ENCODE data around the gene NIFK. TPM values are rescaled to one million over a fixed set of nuclear protein-coding genes. Genes with fewer than 3 reads are reported as not detected.

Gene NIFK
- total RNA-seq, 1 experiment from 2014 or later: 75.9 TPM

DNA sequence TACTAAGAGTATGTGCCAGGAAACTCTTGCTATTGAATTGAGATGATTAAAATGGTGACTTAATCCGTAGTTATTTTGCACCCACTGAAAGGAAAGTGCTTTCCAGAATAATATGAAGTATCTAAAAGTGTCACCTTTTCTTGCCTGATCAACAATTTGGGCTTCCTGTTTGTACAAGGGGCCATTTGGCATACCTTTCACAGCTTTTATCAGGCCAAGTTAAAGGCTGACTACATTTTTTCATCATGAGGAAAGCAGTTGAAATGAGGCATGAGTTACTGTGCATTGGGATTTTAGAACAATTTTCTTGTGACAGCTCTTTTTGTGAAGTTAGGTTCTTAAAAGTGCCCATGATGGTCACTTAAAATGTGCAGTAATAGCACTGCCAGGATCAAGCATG, 29.9 kb upstream of the NIFK start:
- no TSS peak for BruUV-seq (replicated peaks)
- CTCF ChIA-PET: no interaction called here
- H3K36me3 ChIP-seq (ENCODE audit: low read depth): peaks cover 42% of the 10 kb centered on the region

DNA sequence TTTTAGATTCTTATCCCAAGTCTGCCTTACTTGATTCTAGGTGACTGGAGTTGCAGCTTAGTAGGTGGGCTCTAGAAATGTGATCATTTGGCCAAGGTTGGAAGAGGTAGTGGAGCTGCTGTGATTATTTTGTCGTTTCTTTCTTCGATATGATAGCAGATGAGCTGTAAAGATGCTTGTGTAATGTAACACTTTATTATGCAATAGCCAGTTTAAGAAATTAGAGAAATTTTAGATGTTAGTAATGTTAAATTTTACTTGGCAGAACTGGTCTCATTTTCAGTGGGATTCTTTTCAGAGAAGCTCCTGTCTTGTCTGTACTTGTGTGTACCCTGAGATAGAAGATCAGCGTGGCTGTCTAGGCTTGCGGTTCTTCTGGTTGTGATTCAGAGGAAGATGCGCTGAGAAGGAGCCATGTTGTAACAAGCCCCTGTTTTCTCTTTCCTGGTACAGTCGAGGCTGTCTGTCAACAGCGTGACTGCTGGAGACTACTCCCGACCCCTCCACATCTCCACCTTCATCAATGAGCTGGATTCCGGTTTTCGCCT, 28.1 kb upstream of the NIFK start:
- ChIA-PET CTCF (no interaction called here), POLR2A (ENCODE audit: unreplicated experiment) (interaction anchor here (0.7 kb wide), 1 partner anchor 193 kb away, joined by 4 read pairs; no protein-coding TSS in a partner anchor)
- Histone ChIP-seq H3K9me3 (ENCODE audit: insufficient read depth, low read depth) (no peaks in the 10 kb centered on the region), H3K4me1 (replicated peaks; ENCODE audit: insufficient read depth) (no peaks in the 10 kb centered on the region), H2AFZ (no peak overlapping the region), H3F3A (ENCODE audit: insufficient read depth, low read depth) (0 out of 2 replicates have a peak, but pooled peaks cover 4% of the 10 kb centered on the region), H3K79me2 (ENCODE audit: low read depth) (no peaks in the 10 kb centered on the region), H3K36me3 (ENCODE audit: low read depth) (peaks cover 42% of the 10 kb centered on the region), H3K4me3 (no peak overlapping the region), H3K9me2 (ENCODE audit: insufficient read depth) (no peaks in the 10 kb centered on the region), H3K4me2 (no peak overlapping the region), H4K20me1 (ENCODE audit: insufficient read depth) (no peaks in the 10 kb centered on the region; the same call in 1 of the 2 replicates), H3K27me3 (ENCODE audit: insufficient read depth, low read depth) (no peaks in the 10 kb centered on the region), H3K27ac (no peak overlapping the region)
- no peak for TF ChIP-seq EZH2 (IDR thresholded peaks at IDR 0.05; ENCODE audit: low read depth)
- TF ChIP-seq, protein P1, sequence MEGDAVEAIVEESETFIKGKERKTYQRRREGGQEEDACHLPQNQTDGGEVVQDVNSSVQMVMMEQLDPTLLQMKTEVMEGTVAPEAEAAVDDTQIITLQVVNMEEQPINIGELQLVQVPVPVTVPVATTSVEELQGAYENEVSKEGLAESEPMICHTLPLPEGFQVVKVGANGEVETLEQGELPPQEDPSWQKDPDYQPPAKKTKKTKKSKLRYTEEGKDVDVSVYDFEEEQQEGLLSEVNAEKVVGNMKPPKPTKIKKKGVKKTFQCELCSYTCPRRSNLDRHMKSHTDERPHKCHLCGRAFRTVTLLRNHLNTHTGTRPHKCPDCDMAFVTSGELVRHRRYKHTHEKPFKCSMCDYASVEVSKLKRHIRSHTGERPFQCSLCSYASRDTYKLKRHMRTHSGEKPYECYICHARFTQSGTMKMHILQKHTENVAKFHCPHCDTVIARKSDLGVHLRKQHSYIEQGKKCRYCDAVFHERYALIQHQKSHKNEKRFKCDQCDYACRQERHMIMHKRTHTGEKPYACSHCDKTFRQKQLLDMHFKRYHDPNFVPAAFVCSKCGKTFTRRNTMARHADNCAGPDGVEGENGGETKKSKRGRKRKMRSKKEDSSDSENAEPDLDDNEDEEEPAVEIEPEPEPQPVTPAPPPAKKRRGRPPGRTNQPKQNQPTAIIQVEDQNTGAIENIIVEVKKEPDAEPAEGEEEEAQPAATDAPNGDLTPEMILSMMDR (conservative IDR thresholded peaks at IDR 0.05): no peak
- intact Hi-C loops (cut with micrococcal nuclease; ENCODE audit: unreplicated experiment): no loop called here
- no peak for DNase-seq
- no TSS peak for BruUV-seq (replicated peaks)

More for the DNA sequence above, 29.9 kb upstream of the NIFK start:
- no peaks in the 10 kb centered on the region for H3K27me3 ChIP-seq (ENCODE audit: insufficient read depth, low read depth)
- no peak overlapping the region for H3K27ac ChIP-seq
- DNase-seq: no peak
- no peaks in the 10 kb centered on the region for H3K4me1 ChIP-seq (replicated peaks; ENCODE audit: insufficient read depth)
- no peak overlapping the region for H2AFZ ChIP-seq
- H3K79me2 ChIP-seq (ENCODE audit: low read depth): no peaks in the 10 kb centered on the region
- 0 out of 2 replicates have a peak, but pooled peaks cover 4% of the 10 kb centered on the region for H3F3A ChIP-seq (ENCODE audit: insufficient read depth, low read depth)
- no peak overlapping the region for H3K4me2 ChIP-seq
- H3K4me3 ChIP-seq: no peak overlapping the region
- H3K9me3 ChIP-seq (ENCODE audit: insufficient read depth, low read depth): no peaks in the 10 kb centered on the region
- H4K20me1 ChIP-seq (ENCODE audit: insufficient read depth): no peaks in the 10 kb centered on the region; the same call in 1 of the 2 replicates
- no peak for TF ChIP-seq EZH2 (IDR thresholded peaks at IDR 0.05; ENCODE audit: low read depth)
- TF ChIP-seq, protein P1 (conservative IDR thresholded peaks at IDR 0.05): no peak
- intact Hi-C loops (cut with micrococcal nuclease; ENCODE audit: unreplicated experiment): no loop called here
- POLR2A ChIA-PET (ENCODE audit: unreplicated experiment): no interaction called here
- no peaks in the 10 kb centered on the region for H3K9me2 ChIP-seq (ENCODE audit: insufficient read depth)

DNA sequence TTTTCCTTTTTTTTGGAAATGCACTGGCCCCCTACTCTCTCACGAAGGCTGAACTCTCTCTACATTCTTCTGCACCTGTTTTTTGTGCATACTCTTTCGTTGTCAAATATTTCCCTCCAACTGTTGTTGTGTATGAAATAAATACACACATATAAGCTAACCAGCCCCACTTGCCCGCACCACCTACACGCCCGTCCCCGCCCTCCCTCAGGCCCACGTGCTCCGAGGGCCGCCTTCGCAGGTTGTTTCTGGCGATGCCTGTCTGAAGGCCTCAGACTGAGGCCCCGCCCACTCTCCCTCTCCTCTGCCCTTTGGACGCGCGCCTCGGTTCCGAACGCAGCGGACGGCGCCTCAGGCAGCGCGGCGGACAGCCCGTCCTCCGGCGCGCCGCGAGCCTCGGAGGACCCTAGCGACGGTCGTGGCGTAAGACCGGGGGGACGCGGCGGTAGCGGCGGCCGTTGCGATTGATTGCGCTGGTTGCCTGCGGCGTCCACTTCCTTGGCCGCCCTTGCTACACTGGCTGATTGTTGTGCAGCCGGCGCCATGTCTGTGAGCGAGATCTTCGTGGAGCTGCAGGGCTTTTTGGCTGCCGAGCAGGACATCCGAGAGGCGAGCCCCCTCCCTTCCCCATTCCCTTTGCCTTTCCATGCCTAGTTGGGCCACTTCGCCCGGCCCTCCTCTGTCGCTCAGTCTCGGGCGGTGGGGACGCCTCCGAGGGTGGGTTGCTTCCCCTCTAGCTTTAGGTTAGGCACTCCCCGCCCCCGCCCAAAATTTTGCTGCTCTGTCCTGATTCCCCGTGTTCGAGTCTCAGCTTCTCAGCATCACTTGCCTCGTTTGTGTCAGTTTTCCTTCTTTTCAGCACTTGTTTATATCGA, 18.8 kb upstream of the NIFK start, which contains the start of gene TSN:
TSS of gene TSN (plus strand) at position 415 of the 875 bp plus-strand sequence. CDS start at position 544, 129 bp downstream.
- intact Hi-C loops (cut with micrococcal nuclease; ENCODE audit: unreplicated experiment): loop anchor here (1.0 to 2.0 kb wide), 2 partner anchors 19 to 224 kb away; partner anchors contain the start of gene NIFK
- H3K79me2 ChIP-seq (ENCODE audit: low read depth): peaks cover 39% of the 10 kb centered on the region
- H3K36me3 ChIP-seq (ENCODE audit: low read depth): peaks cover 14% of the 10 kb centered on the region; the same call in 1 of the 2 replicates
- no peaks in the 10 kb centered on the region for H3K9me3 ChIP-seq (ENCODE audit: insufficient read depth, low read depth)
- POLR2A ChIA-PET (ENCODE audit: unreplicated experiment): interaction anchor here (0.6 kb wide), 2 partner anchors 19 to 44 kb away, joined by 3 read pairs; partner anchors contain the start of gene NIFK
- H2AFZ ChIP-seq: peak within 1 kb of the TSS; percentile 95
- no TSS peak for BruUV-seq (replicated peaks)
- DNase-seq: peak; percentile 95 to 98
- peak within 1 kb of the TSS; percentile 86 for H3K4me3 ChIP-seq
- no peak for TF ChIP-seq EZH2 (IDR thresholded peaks at IDR 0.05; ENCODE audit: low read depth)
- TF ChIP-seq, protein P1 (conservative IDR thresholded peaks at IDR 0.05): no peak
- H3K4me1 ChIP-seq (replicated peaks; ENCODE audit: insufficient read depth): peaks cover 19% of the 10 kb centered on the region
- H3K27ac ChIP-seq: peak within 1 kb of the TSS; percentile 52
- H4K20me1 ChIP-seq (ENCODE audit: insufficient read depth): no peaks in the 10 kb centered on the region
- no peaks in the 10 kb centered on the region for H3K9me2 ChIP-seq (ENCODE audit: insufficient read depth)
- CTCF ChIA-PET: interaction anchor here (0.6 kb wide), 1 partner anchor 224 kb away, joined by 4 read pairs; no protein-coding TSS in a partner anchor
- no peaks in the 10 kb centered on the region for H3K27me3 ChIP-seq (ENCODE audit: insufficient read depth, low read depth)
- H3K4me2 ChIP-seq: peak within 1 kb of the TSS; percentile 99
- no peaks in the 10 kb centered on the region for H3F3A ChIP-seq (ENCODE audit: insufficient read depth, low read depth)
